GM19351 (cell line): Measurements from ENCODE around the gene METAP1.
"Not testable (repeated sequence)": the region's sequence is repeated elsewhere in the genome, so short reads cannot be mapped to it uniquely, and the experiment has no call there.

Source experiments
- ATAC-seq: cut with Tn5 transposase; IDR thresholded peaks from one replicate; pipeline ENCODE4 v1.9.1; 2021; ENCODE audit warnings: mild to moderate bottlenecking, moderate library complexity; ENCODE audit not compliant: unreplicated experiment

Gene METAP1

GRCh38 chr4:99090481-99091215 lies 95.1 kb downstream of the METAP1 start:
- no peak for ATAC-seq

- no peak for ATAC-seq
Observed at GRCh38 chr4:99091216-99091575, 95.7 kb downstream of the METAP1 start.

- ATAC-seq = not testable (repeated sequence)
Observed at GRCh38 chr4:99091841-99092240, 96.3 kb downstream of the METAP1 start.

GRCh38 chr4:99099311-99099710 lies 103.8 kb downstream of the METAP1 start:
- ATAC-seq = no peak

- not testable (repeated sequence) for ATAC-seq
Observed at GRCh38 chr4:99099814-99100213, 104.3 kb downstream of the METAP1 start.

GRCh38 chr4:99100876-99101275 lies 105.4 kb downstream of the METAP1 start:
- ATAC-seq = no peak

- no peak for ATAC-seq
Observed at GRCh38 chr4:99102634-99103033, 107.1 kb downstream of the METAP1 start.

- no peak for ATAC-seq
Observed at GRCh38 chr4:99103166-99103565, 107.6 kb downstream of the METAP1 start.

- ATAC-seq = no peak
Observed at GRCh38 chr4:99104153-99104552, 108.6 kb downstream of the METAP1 start.

- ATAC-seq = not testable (repeated sequence)
Observed at GRCh38 chr4:99109286-99109685, 113.8 kb downstream of the METAP1 start.
